Measurements from ENCODE around the gene APBA2.

- TF ChIP-seq TAF1 (CRISPR knock-in tag; IDR thresholded peaks at IDR 0.05) (no peak), IRX3 (CRISPR knock-in tag; IDR thresholded peaks at IDR 0.05; ENCODE audit: borderline replicate concordance, low read depth) (no peak), ASH2L (IDR thresholded peaks at IDR 0.05; ENCODE audit: insufficient read length, low read depth, low read length) (no peak), TBP (CRISPR knock-in tag; IDR thresholded peaks at IDR 0.05) (no peak), FOXK2 (IDR thresholded peaks at IDR 0.05) (no peak), SNRNP70 (IDR thresholded peaks at IDR 0.05; ENCODE audit: low read depth, low read length) (no peak), RBAK (CRISPR knock-in tag; IDR thresholded peaks at IDR 0.05) (no peak), NFRKB (IDR thresholded peaks at IDR 0.05) (no peak), CHD2 (IDR thresholded peaks at IDR 0.05; ENCODE audit: low read depth, low read length) (no peak), STAT6 (CRISPR knock-in tag; IDR thresholded peaks at IDR 0.05; ENCODE audit: borderline replicate concordance) (no peak), SRF (IDR thresholded peaks at IDR 0.05; ENCODE audit: low read depth, low read length) (no peak), HMG20B (CRISPR knock-in tag; conservative IDR thresholded peaks at IDR 0.05) (no peak)
- TF ChIP-seq, protein P1, sequence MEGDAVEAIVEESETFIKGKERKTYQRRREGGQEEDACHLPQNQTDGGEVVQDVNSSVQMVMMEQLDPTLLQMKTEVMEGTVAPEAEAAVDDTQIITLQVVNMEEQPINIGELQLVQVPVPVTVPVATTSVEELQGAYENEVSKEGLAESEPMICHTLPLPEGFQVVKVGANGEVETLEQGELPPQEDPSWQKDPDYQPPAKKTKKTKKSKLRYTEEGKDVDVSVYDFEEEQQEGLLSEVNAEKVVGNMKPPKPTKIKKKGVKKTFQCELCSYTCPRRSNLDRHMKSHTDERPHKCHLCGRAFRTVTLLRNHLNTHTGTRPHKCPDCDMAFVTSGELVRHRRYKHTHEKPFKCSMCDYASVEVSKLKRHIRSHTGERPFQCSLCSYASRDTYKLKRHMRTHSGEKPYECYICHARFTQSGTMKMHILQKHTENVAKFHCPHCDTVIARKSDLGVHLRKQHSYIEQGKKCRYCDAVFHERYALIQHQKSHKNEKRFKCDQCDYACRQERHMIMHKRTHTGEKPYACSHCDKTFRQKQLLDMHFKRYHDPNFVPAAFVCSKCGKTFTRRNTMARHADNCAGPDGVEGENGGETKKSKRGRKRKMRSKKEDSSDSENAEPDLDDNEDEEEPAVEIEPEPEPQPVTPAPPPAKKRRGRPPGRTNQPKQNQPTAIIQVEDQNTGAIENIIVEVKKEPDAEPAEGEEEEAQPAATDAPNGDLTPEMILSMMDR (CRISPR knock-in tag; IDR thresholded peaks at IDR 0.05) = no peak
Observed at GRCh38 chr15:28927043-28927442, 41.3 kb downstream of the APBA2 start.

Data from HepG2 (cell line).